ENCODE results near the gene KRT39. TPM values are rescaled to one million over a fixed set of nuclear protein-coding genes. Genes with fewer than 3 reads are reported as not detected.

Gene KRT39
- total RNA-seq, 1 experiment from 2014 or later, result not detected

DNA sequence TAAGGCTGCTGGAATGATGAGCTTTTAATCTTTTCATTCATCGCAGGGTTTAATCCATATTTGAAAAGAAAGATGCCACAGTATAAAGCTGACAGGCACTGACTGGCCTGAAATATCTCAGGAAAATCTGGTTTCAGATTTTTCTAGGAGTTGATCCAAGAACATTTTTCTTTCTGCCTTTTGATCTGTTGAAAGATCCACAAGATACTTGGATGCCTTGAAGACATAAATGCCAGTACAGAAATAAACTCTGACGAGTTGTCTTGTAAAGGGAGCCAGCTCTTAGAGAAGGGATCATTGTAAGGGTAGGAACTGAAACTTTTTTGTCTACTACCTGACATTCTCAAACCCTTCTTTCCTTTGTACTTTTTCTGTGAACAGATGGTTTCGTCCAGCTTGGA lies 56.3 kb downstream of the KRT39 start:
- DNase-seq (peak; percentile 31), ATAC-seq (no peak)
- no peaks in the 10 kb centered on the region for H3K27me3 ChIP-seq (ENCODE audit: low read length)
- TF ChIP-seq, protein P1, sequence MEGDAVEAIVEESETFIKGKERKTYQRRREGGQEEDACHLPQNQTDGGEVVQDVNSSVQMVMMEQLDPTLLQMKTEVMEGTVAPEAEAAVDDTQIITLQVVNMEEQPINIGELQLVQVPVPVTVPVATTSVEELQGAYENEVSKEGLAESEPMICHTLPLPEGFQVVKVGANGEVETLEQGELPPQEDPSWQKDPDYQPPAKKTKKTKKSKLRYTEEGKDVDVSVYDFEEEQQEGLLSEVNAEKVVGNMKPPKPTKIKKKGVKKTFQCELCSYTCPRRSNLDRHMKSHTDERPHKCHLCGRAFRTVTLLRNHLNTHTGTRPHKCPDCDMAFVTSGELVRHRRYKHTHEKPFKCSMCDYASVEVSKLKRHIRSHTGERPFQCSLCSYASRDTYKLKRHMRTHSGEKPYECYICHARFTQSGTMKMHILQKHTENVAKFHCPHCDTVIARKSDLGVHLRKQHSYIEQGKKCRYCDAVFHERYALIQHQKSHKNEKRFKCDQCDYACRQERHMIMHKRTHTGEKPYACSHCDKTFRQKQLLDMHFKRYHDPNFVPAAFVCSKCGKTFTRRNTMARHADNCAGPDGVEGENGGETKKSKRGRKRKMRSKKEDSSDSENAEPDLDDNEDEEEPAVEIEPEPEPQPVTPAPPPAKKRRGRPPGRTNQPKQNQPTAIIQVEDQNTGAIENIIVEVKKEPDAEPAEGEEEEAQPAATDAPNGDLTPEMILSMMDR (conservative IDR thresholded peaks at IDR 0.05; ENCODE audit: low read depth, low read length), result no peak
- TF ChIP-seq EZH2phosphoT487 (IDR thresholded peaks at IDR 0.05; ENCODE audit: borderline replicate concordance, low read length) (no peak), EZH2 (IDR thresholded peaks at IDR 0.05; ENCODE audit: low read length, unreplicated experiment) (no peak)
- H3K9me2 ChIP-seq (replicated peaks; ENCODE audit: low read length), result no peaks in the 10 kb centered on the region
- H3K4me3 ChIP-seq (ENCODE audit: low read length), result no peak overlapping the region; the same call in 1 of the 2 replicates
- intact Hi-C loops (cut with micrococcal nuclease), result loop anchor here (10.0 kb wide), 2 partner anchors 94 to 304 kb away; partner anchors contain the start of gene KRTAP3-1
- H3F3A ChIP-seq (ENCODE audit: low read length, unreplicated experiment), result no peaks in the 10 kb centered on the region
- H3K9ac ChIP-seq (ENCODE audit: low read length), result peak overlapping the region; percentile 79
- BruUV-seq (replicated peaks), result no TSS peak
- H3K9me3 ChIP-seq (ENCODE audit: low read length), result no peaks in the 10 kb centered on the region
- H3K4me2 ChIP-seq (ENCODE audit: low read length), result peak overlapping the region; percentile 79
- no peaks in the 10 kb centered on the region for H4K20me1 ChIP-seq (ENCODE audit: low read length)
- H2AFZ ChIP-seq (ENCODE audit: low read length), result no peak overlapping the region
- no peaks in the 10 kb centered on the region for H3K79me2 ChIP-seq (ENCODE audit: low read length)
- no peaks in the 10 kb centered on the region for H3K36me3 ChIP-seq (ENCODE audit: low read depth, low read length)
- H3K27ac ChIP-seq (ENCODE audit: low read length), result peak overlapping the region; percentile 98
- POLR2A ChIA-PET (ENCODE audit: unreplicated experiment), result no interaction called here
- peaks cover 68% of the 10 kb centered on the region for H3K4me1 ChIP-seq (ENCODE audit: insufficient read depth, low read length)
- CTCF ChIA-PET, result interaction anchor here (0.7 to 1.0 kb wide), 2 partner anchors 107 to 412 kb away, joined by 3 read pairs; no protein-coding TSS in a partner anchor

- ChIA-PET POLR2A (ENCODE audit: unreplicated experiment) (interaction anchor here (0.6 to 1.1 kb wide), 2 partner anchors 47 to 809 kb away, joined by 4 to 5 read pairs; partner anchors contain the start of gene NR1D1), CTCF (interaction anchor here (0.6 to 1.2 kb wide), 4 partner anchors 413 to 639 kb away, joined by 3 to 10 read pairs (median 4); no protein-coding TSS in a partner anchor)
- Histone ChIP-seq H3K9me3 (ENCODE audit: low read length) (no peaks in the 10 kb centered on the region), H3K36me3 (ENCODE audit: low read depth, low read length) (no peaks in the 10 kb centered on the region), H3K4me3 (ENCODE audit: low read length) (peak overlapping the region; percentile 39; the same call in 1 of the 2 replicates), H4K20me1 (ENCODE audit: low read length) (no peaks in the 10 kb centered on the region), H3F3A (ENCODE audit: low read length, unreplicated experiment) (no peaks in the 10 kb centered on the region), H3K9me2 (replicated peaks; ENCODE audit: low read length) (no peaks in the 10 kb centered on the region), H2AFZ (ENCODE audit: low read length) (no peak overlapping the region), H3K79me2 (ENCODE audit: low read length) (no peaks in the 10 kb centered on the region), H3K9ac (ENCODE audit: low read length) (peak overlapping the region; percentile 79), H3K4me1 (ENCODE audit: insufficient read depth, low read length) (peaks cover 67% of the 10 kb centered on the region), H3K27ac (ENCODE audit: low read length) (peak overlapping the region; percentile 98), H3K27me3 (ENCODE audit: low read length) (no peaks in the 10 kb centered on the region), H3K4me2 (ENCODE audit: low read length) (peak overlapping the region; percentile 79)
- peak; percentile 70 for ATAC-seq
- TSS peak; percentile 72 for BruUV-seq (replicated peaks)
- TF ChIP-seq, protein P1 (conservative IDR thresholded peaks at IDR 0.05; ENCODE audit: low read depth, low read length), result no peak
- TF ChIP-seq EZH2 (IDR thresholded peaks at IDR 0.05; ENCODE audit: low read length, unreplicated experiment), result no peak
- no peak for TF ChIP-seq EZH2phosphoT487 (IDR thresholded peaks at IDR 0.05; ENCODE audit: borderline replicate concordance, low read length)
- DNase-seq, result peak; percentile 71
- intact Hi-C loops (cut with micrococcal nuclease), result loop anchor here (1.0 to 10.0 kb wide), 9 partner anchors 52 to 640 kb away; partner anchors contain the start of gene KRTAP3-1
These were observed 57.0 kb downstream of the KRT39 start for GRCh38 chr17:40909755-40910154.

- Histone ChIP-seq H3K4me2 (ENCODE audit: low read length) (peak overlapping the region; percentile 79), H3K4me3 (ENCODE audit: low read length) (peak overlapping the region; percentile 39; the same call in 1 of the 2 replicates), H3K36me3 (ENCODE audit: low read depth, low read length) (no peaks in the 10 kb centered on the region), H3K27ac (ENCODE audit: low read length) (peak overlapping the region; percentile 98), H4K20me1 (ENCODE audit: low read length) (no peaks in the 10 kb centered on the region), H3K9me3 (ENCODE audit: low read length) (no peaks in the 10 kb centered on the region), H3K9me2 (replicated peaks; ENCODE audit: low read length) (no peaks in the 10 kb centered on the region), H3F3A (ENCODE audit: low read length, unreplicated experiment) (no peaks in the 10 kb centered on the region), H3K4me1 (ENCODE audit: insufficient read depth, low read length) (peaks cover 67% of the 10 kb centered on the region), H3K27me3 (ENCODE audit: low read length) (no peaks in the 10 kb centered on the region), H3K79me2 (ENCODE audit: low read length) (no peaks in the 10 kb centered on the region), H2AFZ (ENCODE audit: low read length) (no peak overlapping the region), H3K9ac (ENCODE audit: low read length) (peak overlapping the region; percentile 79)
- BruUV-seq (replicated peaks), result no TSS peak
- ATAC-seq (peak; percentile 78), DNase-seq (peak; percentile 97)
- TF ChIP-seq EZH2phosphoT487 (IDR thresholded peaks at IDR 0.05; ENCODE audit: borderline replicate concordance, low read length), result no peak
- no peak for TF ChIP-seq EZH2 (IDR thresholded peaks at IDR 0.05; ENCODE audit: low read length, unreplicated experiment)
- TF ChIP-seq, protein P1 (conservative IDR thresholded peaks at IDR 0.05; ENCODE audit: low read depth, low read length), result peak; percentile 84
- ChIA-PET POLR2A (ENCODE audit: unreplicated experiment) (interaction anchor here (0.6 to 1.1 kb wide), 2 partner anchors 48 to 809 kb away, joined by 4 to 5 read pairs; partner anchors contain the start of gene NR1D1), CTCF (interaction anchor here (0.6 to 1.2 kb wide), 3 partner anchors 413 to 640 kb away, joined by 3 to 10 read pairs (median 4); no protein-coding TSS in a partner anchor)
- intact Hi-C loops (cut with micrococcal nuclease), result loop anchor here (1.0 to 5.0 kb wide), 7 partner anchors 52 to 640 kb away; no protein-coding TSS in a partner anchor
These were observed 57.4 kb downstream of the KRT39 start for GRCh38 chr17:40909351-40909750.
